ENCODE data around the gene PADI2.
"Not testable (repeated sequence)": the region's sequence is repeated elsewhere in the genome, so short reads cannot be mapped to it uniquely, and the experiment has no call there.

PADI2 gene

DNA sequence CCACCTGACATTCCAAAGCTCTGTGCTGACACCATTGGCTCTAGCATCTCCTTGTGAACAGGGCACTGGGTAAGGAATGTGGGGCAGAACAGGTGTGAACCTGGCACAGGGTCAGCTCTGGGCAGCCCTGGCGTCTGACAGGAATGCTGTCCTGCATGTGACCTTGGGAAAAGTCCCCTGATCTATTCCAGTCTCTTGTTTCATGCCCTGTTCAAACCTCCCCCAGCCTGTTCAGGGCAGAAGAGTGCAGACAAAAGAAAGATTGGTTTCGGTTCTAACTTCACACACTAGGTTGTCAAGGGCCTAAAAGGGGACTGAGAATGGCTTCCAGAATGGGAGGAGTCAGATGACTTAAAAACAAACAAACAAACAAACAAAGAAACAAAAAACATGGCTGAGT, 37.8 kb downstream of the PADI2 start:
- DNase-seq (ENCODE audit: low read depth), result no peak

DNA sequence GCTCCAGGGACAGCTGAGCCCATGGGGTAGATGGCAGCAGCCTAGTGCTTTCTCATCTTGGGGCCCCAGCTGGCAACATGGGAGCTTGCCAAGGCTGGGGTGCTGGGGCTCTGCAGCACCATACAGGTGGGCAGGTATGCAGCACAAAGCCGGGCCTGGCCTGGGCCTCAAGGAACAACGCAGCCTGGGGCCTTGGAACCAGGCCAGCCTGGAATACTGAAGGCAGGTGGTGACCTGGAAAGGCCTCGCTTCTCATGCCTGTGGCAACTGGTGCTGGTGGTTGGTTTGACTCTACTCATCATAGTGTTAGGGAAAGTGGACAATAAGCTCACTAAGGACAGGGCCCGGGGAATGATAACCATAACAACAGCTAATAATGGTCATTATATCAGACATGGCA, 38.4 kb downstream of the PADI2 start:
- no peak for DNase-seq (ENCODE audit: low read depth)

DNA sequence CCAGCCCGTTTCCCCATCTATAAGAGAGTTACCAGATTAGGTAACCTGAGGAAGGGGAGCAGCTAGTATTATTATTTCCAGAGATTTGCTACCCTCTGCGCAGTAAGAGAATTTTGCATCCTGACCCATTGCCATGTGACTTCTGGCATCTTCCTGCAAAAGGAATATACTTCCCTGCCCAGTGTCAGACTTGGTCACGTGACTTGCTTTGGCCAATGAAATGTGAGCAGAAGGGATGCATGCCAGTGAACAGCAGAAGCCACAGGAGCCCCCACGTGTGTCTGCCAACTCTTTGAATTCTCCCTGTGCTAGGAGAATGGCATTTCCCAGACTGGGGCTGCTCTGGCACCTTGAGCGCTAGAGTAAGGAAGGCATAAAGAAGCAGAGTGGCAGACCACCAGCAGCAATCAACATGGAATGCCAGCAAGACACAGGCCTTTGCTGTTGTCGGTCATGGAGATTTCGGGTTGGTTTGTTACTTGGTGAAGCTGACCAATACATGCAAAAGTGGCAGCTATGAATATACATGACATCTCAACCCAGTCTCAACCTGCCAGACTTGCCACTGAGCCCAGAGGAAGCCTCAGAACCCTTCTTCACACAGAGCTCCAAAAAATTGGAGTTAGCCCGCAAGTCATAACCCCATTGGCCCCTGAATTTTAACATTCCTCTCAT, 39.0 kb downstream of the PADI2 start:
- DNase-seq (ENCODE audit: low read depth), result no peak

DNA sequence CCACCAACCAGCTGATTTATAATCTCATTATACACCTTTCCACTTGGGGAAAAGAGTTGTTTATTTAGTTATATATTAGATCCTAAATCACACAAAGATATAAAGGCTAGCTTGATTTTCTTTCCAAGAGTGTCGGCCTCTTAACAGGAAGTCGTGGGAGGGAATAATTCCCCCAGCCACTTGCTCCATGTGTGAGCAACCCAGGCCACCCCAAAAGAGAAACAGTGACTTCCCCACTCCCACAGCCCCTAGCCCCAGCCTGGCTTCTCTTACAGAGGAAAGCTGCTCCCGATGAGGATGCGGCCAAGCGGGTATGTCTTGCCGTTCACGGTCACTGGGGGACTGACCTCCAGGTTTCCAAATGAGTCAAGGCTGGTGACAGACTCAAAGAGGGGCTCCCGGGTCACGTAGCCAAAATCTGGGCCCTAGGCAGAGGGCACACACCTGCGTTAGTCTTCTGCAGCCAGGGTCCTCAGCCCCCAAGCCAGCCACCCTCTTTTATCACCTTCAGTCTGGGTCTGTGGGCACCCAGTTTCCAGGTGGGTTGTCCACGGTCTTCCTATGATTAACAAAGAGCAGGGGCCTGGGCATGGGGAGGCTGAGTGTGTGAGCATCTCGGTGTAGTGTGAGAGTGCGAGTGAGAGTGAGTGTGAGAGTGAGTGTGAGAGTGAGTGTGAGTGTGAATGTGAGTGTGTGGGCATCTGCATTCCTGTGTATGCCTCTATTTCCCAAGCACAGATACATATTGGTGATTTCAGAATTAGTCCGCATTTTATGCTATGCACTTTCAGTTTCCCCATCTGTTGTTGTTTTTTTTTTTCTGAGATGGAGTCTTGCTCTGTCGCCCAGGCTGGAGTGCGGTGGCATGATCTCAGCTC, 40.0 kb downstream of the PADI2 start:
- no peak for DNase-seq (ENCODE audit: low read depth)

DNA sequence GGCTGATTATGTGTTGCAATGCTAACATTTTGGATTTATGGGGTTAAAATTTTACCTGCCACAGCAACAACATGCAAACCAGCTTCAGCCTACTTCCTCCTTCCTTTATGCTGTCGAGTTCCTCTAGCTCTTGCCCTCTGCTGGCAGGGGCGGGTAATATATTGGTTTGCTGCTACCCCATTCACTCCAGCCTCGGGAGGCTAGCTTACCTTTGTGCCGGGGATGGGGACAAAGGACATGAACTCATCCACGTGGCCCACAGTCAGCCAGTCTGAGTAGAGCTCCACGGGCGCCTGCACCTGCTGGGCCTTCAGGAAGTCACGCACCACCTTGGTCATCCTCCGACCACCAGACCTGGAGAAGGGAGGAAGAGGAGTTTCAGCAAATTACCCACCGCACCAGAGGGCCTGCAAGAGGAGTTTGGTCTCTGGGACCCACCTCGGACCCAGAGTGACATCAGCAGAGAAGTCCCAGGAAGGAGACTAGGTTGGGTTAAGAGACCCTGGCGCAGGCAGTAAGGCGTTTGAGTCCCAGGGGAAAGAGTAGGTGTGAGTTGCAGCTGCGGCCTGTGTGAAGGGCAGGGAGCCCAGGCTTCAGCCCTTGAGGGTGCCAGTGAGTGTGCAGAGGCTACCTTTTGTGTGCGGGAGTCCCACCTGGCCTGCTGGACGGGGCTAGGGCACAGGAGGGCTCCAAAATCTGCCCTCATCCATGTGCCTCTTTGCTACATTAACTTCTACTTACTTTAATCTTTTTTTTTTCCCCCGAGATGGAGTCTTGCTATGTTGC, 43.6 kb downstream of the PADI2 start:
- no peak for DNase-seq (ENCODE audit: low read depth)

DNA sequence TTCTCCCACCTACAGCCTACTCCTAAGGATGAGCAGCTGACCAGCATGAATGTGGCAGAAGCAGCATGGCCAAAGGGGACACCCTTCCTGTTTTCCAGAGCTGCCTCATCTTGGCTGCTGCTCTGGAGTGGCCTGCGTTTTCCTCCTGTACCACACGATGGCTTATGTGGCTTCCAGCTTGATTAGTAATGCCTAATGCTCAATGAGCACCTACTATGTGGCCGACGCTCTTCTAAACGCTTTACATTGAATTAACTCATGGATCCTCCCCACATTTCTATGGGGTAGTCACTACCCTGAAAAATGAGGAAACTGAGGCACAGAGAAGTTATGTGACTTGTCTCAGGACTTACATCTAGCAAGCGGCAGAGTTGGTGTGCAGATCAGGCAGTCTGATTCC, 47.5 kb downstream of the PADI2 start:
- DNase-seq (ENCODE audit: low read depth), result no peak

DNA sequence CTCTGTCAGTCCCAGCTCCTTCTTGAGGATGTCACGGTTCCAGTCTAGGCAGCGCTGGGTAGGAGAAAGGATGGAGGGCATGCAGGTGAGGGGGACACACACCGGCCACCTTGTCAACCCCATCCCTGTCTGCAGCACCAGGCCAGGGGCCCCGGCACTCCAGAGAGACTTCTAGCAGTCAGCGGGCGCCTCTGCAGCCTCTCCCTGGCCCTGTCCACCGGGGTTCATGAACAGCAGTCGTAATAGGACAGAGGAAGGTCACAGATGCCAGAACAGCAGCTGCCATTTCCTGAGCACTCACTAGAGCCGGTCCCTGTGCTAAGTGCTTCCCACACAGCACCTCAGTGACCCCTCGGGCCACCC, 49.1 kb downstream of the PADI2 start:
- DNase-seq (ENCODE audit: low read depth), result no peak

DNA sequence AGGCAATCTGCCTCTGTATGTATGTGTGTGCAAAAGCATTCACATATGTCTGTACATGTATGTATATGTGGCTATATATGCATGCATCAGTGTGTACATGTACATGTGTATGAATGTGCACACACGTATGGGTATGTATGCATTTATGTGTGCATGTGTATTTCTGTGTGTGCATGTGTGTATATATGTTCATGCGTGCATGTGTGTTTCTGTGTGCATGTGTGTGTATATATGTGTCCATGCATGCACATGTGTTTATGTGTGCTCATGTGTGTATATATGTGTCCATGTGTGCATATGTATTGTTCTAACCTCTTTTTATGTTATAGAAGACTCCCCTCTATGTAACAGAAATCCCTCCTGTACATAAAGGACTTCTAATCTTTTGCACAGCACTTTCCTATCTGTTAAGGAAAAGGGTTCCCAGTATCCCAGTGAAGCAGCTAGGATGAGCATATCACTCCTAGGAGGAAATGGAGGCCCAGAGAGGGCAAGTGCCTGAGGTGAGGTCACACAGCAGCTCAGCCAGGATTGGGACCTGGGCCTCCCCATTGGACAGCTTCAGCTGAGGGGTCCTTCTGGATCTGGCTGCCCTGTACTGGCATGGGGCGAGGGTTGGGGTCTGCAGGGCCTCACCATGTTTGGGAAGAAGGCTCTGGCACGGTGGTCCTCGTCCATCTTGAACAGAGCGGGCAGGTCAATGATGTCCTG, 49.6 kb downstream of the PADI2 start:
- no peak for DNase-seq (ENCODE audit: low read depth)

DNA sequence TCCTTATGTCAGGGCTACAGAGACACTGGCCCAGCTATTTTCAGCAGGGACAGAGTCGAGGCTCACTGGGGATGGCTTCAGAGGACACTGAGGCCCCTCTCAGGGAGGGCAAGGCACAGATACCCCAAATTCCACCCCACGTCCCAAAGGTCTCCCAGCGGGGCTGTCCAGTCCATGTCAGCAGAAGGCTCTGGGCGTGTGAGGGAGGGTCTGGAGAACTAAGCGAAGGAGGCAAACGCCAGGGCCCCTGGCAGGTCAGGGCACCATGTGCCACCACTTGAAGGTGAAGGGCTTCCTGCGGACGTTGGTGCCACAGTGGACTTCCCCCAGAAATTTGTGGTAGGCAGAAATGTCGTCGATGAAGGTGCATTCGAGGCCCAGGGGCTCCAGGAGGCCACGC, 50.5 kb downstream of the PADI2 start:
- DNase-seq (ENCODE audit: low read depth), result no peak

DNA sequence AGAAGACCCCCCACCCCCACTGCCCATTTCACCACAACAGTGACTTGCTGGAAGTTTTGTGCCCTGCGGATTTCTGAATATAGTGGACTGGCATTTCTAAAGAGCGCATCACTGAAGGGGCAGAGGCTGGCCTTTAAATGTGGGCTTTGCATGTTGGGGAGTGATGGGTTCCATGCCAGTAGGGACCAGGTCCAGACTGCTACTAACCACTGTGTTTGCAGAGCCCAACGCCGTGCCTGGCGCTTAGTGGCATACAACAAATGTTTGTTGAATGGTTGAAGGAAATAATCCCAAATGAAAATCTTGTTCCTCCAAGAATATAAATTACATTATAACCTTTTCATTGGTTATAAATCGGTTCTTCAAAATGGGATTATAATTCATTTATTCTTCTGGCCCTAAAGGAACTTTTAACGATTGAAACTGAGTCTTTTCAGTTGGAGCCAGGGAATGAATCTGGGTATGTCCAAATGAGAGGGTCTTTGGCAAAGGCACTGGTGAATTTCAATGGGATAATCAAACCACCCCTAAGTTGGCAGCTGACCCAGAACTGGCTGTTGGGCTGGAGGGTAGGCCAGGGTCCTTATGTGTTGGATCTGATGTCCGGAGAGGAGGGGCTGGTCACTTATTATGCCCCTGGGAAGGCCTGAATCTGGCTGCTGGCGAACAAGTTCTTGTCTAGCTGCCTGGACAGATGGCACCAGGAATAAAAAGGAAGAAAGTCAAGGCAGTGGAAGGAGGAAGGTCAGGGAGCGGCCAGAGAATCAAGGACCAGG, 51.6 kb downstream of the PADI2 start:
- no peak for DNase-seq (ENCODE audit: low read depth)

DNA sequence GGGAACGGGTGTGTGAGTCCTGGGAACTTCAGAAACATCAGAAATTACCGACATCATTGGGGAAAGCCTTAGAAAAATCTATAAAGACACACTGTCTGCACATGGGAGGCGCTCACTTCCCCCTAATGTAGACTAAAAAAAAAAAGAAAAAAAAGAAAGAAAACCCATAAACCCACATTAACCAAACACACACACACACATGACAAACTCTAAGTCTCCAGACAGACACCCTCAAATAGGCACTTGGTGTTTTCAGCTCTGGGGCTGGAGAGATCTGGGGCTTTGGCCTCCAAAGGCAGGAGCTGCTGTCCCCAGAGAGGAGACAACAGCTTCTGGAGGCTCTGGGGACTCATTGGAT, 52.2 kb downstream of the PADI2 start:
- DNase-seq (ENCODE audit: low read depth), result no peak

DNA sequence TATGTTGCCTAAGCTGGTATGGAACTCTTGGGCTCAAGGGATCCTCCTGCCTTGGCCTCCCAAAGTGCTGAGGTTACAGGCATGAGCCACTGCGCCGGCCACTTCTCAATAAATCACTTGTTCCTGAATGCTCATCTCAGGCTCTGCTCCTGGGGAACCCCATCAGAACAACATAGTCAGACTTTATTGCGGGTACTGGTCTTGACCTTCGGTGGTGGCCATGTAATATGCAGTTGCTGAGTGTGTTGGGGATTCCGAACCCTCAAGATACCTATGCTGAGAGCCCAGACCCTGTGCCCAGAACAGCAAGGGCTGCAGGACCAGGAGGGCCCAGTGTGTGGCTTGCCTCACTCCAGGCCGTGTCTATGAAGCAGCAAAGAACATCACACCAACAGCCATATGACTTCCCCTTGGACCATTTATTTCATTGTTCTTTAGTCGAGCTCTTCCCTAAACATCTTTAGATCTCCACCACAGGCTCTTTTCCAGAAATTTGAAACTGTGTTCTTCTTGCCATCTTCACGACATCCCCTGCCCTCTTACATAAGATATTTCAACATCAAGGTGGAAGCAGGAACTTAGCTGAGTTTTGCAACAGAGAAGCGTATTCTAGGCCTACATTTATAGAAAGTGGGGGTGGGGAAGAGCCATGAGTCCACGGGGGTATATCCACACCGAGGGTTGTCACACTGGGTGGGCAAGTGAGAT, 52.7 kb downstream of the PADI2 start:
- DNase-seq (ENCODE audit: low read depth), result no peak

DNA sequence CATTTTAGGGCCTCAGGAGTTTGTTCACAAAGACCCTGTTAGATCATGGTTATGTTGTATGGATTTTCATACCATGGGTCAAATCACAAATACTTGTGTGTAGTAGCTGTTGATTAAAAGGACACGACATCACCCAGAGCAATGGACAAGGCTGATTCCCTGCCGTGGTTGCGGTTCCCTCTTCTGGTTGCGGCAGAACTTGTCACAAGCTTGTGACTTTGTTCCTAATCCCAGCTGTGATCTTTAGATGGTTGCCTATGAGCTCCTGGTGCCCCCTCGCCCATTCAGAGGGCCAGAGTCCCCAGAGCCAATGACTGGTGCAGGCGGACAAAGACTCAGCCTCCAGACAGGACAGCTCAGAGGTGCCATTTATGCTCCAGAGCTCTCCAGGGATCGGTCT, 53.6 kb downstream of the PADI2 start:
- no peak for DNase-seq (ENCODE audit: low read depth)

DNA sequence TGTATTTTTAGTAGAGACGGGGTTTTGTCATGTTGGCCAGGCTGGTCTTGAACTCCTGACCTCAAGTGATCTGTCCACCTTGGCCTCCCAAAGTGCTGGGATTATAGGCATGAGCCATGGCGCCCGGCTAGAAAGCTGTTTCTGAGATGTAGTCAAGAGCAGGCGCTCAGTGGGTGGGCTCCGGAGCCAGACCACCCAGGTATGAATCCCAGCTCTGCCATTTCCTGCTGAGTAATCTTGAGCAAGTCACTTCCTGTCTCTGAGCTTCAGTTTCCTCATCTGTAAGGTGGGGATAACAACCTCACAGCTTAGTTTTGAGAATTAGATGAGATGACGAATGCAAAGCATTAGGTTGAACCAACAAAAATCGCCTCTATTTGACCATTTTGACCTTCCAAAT, 56.5 kb downstream of the PADI2 start:
- not testable (repeated sequence) for DNase-seq (ENCODE audit: low read depth)

DNA sequence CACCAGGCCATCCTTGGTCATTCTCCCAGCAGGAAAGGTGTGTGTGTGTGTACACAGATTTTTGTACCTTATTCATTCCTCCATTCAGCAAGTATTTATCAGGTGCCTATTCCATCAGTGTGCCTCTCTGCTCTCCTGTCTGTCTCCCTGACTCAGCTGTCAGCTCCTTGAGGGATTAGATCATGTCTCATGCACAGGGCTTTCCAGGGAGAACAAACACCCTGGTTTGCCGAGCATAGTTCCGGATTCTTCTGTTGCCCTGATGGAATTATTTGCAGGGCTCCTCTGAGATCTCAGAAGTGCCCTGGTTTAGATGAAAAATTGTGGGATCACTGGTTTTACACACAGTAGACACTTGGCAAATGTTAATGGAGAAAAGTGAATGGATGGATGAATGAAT, 57.4 kb downstream of the PADI2 start:
- DNase-seq (ENCODE audit: low read depth), result no peak

DNA sequence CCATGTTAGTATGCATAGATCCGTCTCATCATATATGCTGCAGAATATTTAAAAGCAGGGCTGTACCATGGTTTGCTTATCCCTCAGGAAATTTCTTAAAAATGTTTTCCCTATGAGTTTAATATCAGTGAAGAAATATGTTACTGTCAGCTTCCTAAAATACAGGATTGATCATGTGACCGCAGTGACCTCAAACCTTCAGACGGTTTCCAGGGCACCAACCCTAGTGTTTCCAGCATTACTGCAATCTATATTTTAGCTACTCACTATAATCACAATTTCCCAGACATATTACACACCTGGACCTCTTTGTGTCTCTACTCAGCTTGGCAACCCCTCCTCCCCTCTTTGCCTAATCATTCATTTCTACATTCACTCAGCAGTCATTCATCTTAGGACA, 57.8 kb downstream of the PADI2 start:
- DNase-seq (ENCODE audit: low read depth), result no peak

DNA sequence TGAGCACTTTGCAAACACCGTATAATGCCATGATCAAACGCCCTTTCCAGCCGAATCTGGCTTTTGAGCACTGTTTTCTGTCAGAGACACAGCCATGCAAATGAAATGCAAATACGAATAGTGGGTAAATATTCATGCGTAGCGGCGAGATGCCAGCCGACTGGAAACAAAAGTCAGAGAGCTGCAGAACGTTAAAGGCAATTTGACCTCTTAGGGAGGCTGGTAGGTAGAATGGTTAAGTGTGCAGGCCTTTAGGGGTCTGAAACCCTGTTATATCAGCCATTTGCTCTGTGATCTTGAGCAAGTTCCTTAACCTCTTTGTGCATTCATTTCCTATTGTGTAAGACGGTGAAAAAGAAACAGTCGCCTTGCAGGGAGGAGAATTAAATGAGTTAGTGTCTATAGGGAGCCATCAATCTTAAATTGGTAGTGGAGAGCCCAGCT, 58.9 kb downstream of the PADI2 start:
- DNase-seq (ENCODE audit: low read depth), result no peak

DNA sequence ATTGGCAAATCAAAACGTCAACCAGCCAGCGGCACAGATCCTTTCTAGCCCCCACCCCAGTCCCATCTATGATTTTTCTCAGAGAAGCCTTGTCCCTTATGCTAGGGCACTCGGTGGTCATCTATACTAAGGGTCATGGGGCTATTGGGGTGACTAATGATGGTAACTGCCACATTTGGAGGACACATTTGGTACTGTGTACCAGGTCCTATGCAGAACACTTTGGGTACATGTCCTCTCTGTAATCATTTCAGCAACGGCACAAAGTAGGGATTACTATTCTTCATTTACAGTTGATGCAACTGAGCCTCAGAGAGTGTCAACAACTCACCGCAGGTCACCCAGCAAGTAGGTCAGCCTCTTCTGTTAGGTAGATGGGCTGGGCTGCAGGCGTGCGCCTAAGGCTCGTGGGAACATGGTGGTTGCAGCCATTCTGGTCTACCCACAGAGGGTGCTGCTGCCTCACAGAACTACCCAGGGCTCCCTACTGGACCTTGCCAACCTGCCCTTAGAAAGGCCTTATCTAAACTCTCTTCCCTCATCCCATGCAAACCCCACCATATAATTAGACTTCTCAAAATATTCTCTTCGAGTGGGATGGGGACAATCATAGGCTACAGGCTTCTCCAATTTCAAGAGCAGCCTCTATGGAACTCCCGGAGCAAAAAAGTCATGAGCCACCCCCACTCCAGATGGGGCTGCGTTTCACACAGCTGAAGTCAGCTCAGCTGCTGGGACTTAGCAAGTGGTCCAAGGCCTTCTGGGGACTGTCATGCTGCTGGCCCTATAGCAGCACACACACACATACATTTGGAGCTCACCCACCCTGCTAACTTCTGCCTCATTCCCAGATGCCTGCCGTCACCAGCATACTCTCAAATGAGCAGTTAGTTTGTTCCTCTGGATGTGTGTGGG, 59.6 kb downstream of the PADI2 start:
- no peak for DNase-seq (ENCODE audit: low read depth)

DNA sequence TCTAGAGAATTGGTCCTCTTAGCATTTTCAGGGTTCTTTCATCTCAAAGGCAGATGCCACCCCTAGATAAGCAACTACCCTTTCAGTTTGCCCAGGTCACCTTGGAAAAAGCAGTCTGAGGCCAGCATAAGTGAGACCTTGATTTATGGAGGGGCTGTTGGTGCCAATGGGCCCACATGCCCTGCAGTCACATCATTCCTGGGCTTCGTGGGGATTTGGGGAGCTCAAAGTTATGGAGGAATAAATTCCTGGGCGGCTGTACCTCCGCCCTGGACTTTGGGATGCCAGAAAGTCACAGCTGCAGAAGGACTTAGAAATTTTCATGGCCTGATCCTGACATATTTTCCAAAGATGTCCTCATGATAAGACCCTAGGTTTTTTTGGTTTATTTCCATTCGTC, 62.7 kb downstream of the PADI2 start:
- no peak for DNase-seq (ENCODE audit: low read depth)

DNA sequence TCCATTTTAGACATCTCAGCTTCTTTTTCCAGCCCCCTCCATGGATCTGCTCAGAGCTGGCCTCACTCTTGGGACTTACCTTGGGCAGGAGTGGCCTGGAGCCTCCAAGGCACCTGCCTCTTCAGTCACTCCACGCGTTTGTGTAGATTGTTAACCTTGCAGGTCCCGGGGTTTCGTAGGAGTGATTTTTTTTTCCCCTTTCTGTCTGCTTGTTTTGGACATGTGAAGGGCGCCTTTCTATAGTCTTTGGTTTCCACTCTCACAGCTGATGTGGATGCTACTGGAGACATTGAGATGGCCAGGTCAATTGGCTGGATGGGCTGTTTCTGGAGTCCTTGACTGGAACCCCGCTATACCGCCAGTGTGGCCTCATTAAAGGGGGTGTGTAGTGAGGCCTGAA, 63.5 kb downstream of the PADI2 start:
- no peak for DNase-seq (ENCODE audit: low read depth)
